Measurements from ENCODE around the gene SLC8B1. TPM values are rescaled to one million over a fixed set of nuclear protein-coding genes. Genes with fewer than 3 reads are reported as not detected.

The SLC8B1 gene
- polyA plus RNA-seq, 1 donor (not counting 4 experiments of a cell fraction or from before 2014, with no cell fraction given), result 8.0 TPM

- Histone ChIP-seq H3K27ac (ENCODE audit: control insufficient read depth, insufficient read depth, low read length) (no peak overlapping the region), H3K9ac (ENCODE audit: control insufficient read depth, extremely low read depth, insufficient read depth, low read length) (no peak overlapping the region), H3K79me2 (ENCODE audit: control insufficient read depth, insufficient read depth, low read length) (no peaks in the 10 kb centered on the region), H3K4me3 (ENCODE audit: control insufficient read depth in 2 of 3, extremely low read depth in 1 of 3, insufficient read depth in 2 of 3, low read depth in 1 of 3, low read length in 3 of 3) (no peak overlapping the region), H3K9me1 (ENCODE audit: control insufficient read depth, extremely low read depth, insufficient read depth, low read length) (no peaks in the 10 kb centered on the region), H2AFZ (ENCODE audit: control insufficient read depth, low read length) (no peak overlapping the region), H3K27me3 (ENCODE audit: control insufficient read depth, extremely low read depth, insufficient read depth, low read length) (no peaks in the 10 kb centered on the region), H4K20me1 (ENCODE audit: control insufficient read depth, extremely low read depth, insufficient read depth, low read length) (no peaks in the 10 kb centered on the region), H3K4me2 (ENCODE audit: control insufficient read depth, extremely low read depth, insufficient read depth, low read depth, low read length) (no peak overlapping the region), H3K4me1 (ENCODE audit: control insufficient read depth, extremely low read depth, insufficient read depth, low read length) (peaks cover 23% of the 10 kb centered on the region), H3K36me3 (ENCODE audit: control insufficient read depth in 2 of 2, extremely low read depth in 1 of 2, insufficient read depth in 2 of 2, low read length in 2 of 2) (peaks cover 0 to 1% of the 10 kb centered on the region in 2 experiments), H3K9me3 (ENCODE audit: control insufficient read depth, low read depth, low read length) (no peaks in the 10 kb centered on the region)
- no peak for DNase-seq (ENCODE audit: low read depth, low spot score)
- dilution Hi-C loops (cut with MboI; ENCODE audit: extremely low pct_ligation_motif_present, low sequenced_read_pairs), result no loop called here
- no peak for FAIRE-seq
- no peak for TF ChIP-seq EZH2 (IDR thresholded peaks at IDR 0.05; ENCODE audit: low read length)
- TF ChIP-seq, protein P1, sequence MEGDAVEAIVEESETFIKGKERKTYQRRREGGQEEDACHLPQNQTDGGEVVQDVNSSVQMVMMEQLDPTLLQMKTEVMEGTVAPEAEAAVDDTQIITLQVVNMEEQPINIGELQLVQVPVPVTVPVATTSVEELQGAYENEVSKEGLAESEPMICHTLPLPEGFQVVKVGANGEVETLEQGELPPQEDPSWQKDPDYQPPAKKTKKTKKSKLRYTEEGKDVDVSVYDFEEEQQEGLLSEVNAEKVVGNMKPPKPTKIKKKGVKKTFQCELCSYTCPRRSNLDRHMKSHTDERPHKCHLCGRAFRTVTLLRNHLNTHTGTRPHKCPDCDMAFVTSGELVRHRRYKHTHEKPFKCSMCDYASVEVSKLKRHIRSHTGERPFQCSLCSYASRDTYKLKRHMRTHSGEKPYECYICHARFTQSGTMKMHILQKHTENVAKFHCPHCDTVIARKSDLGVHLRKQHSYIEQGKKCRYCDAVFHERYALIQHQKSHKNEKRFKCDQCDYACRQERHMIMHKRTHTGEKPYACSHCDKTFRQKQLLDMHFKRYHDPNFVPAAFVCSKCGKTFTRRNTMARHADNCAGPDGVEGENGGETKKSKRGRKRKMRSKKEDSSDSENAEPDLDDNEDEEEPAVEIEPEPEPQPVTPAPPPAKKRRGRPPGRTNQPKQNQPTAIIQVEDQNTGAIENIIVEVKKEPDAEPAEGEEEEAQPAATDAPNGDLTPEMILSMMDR (optimal IDR thresholded peaks at IDR 0.05 in 1 of 3, IDR thresholded peaks at IDR 0.05 in 1 of 3, conservative IDR thresholded peaks at IDR 0.05 in 1 of 3; ENCODE audit: extremely low read depth in 1 of 3, insufficient read depth in 2 of 3, low read length in 3 of 3), result no peak
Observed at GRCh38 chr12:113249546-113249945, 85.4 kb downstream of the SLC8B1 start.

- dilution Hi-C loops (cut with MboI; ENCODE audit: extremely low pct_ligation_motif_present, low sequenced_read_pairs), result no loop called here
- H3K4me1 ChIP-seq (ENCODE audit: control insufficient read depth, extremely low read depth, insufficient read depth, low read length), result peaks cover 29% of the 10 kb centered on the region
- no peak overlapping the region for H3K9ac ChIP-seq (ENCODE audit: control insufficient read depth, extremely low read depth, insufficient read depth, low read length)
- H4K20me1 ChIP-seq (ENCODE audit: control insufficient read depth, extremely low read depth, insufficient read depth, low read length), result no peaks in the 10 kb centered on the region
- no peaks in the 10 kb centered on the region for H3K79me2 ChIP-seq (ENCODE audit: control insufficient read depth, insufficient read depth, low read length)
- no peak overlapping the region for H2AFZ ChIP-seq (ENCODE audit: control insufficient read depth, low read length)
- H3K36me3 ChIP-seq (ENCODE audit: control insufficient read depth in 2 of 2, extremely low read depth in 1 of 2, insufficient read depth in 2 of 2, low read length in 2 of 2), result peaks cover 0 to 1% of the 10 kb centered on the region in 2 experiments
- FAIRE-seq, result no peak
- no peak for DNase-seq (ENCODE audit: low read depth, low spot score)
- H3K27ac ChIP-seq (ENCODE audit: control insufficient read depth, insufficient read depth, low read length), result no peak overlapping the region
- H3K27me3 ChIP-seq (ENCODE audit: control insufficient read depth, extremely low read depth, insufficient read depth, low read length), result no peaks in the 10 kb centered on the region
- TF ChIP-seq, protein P1 (optimal IDR thresholded peaks at IDR 0.05 in 1 of 3, IDR thresholded peaks at IDR 0.05 in 1 of 3, conservative IDR thresholded peaks at IDR 0.05 in 1 of 3; ENCODE audit: extremely low read depth in 1 of 3, insufficient read depth in 2 of 3, low read length in 3 of 3), result no peak
- no peak for TF ChIP-seq EZH2 (IDR thresholded peaks at IDR 0.05; ENCODE audit: low read length)
- H3K4me3 ChIP-seq (ENCODE audit: control insufficient read depth in 2 of 3, extremely low read depth in 1 of 3, insufficient read depth in 2 of 3, low read depth in 1 of 3, low read length in 3 of 3), result no peak overlapping the region
- H3K9me1 ChIP-seq (ENCODE audit: control insufficient read depth, extremely low read depth, insufficient read depth, low read length), result no peaks in the 10 kb centered on the region
- H3K9me3 ChIP-seq (ENCODE audit: control insufficient read depth, low read depth, low read length), result no peaks in the 10 kb centered on the region
- no peak overlapping the region for H3K4me2 ChIP-seq (ENCODE audit: control insufficient read depth, extremely low read depth, insufficient read depth, low read depth, low read length)
Observed at GRCh38 chr12:113248842-113249435, 86.0 kb downstream of the SLC8B1 start.

Small RNA genes lying within 50 kb of the gene (small RNA-seq; reads per million reads assigned to genes)
- gene MIR6762 (ENCODE audit: insufficient read length in 3 of 3, low read depth in 3 of 3, low replicate concordance in 1 of 3), result 0 reads per million in 3 experiments

Other genes with a start within 250 kb of the SLC8B1 start
- gene RASAL1, start 199.3 kb downstream of the SLC8B1 start, polyA plus RNA-seq, result 0.05 to 0.17 TPM (median 0.06 TPM) in 3 replicates
- not detected in 3 replicates for gene CFAP73, start 185.4 kb downstream of the SLC8B1 start, polyA plus RNA-seq
- gene DDX54, start 149.6 kb downstream of the SLC8B1 start, polyA plus RNA-seq, result 42.1 to 47.3 TPM (median 44.6 TPM) in 3 replicates
- 11.8 to 14.5 TPM (median 14.5 TPM) in 3 replicates for gene RITA1, start 149.4 kb downstream of the SLC8B1 start, polyA plus RNA-seq
- 6.8 to 13.9 TPM (median 8.0 TPM) in 3 replicates for gene TPCN1, start 113.6 kb downstream of the SLC8B1 start, polyA plus RNA-seq
- 6.4 to 12.9 TPM (median 10.8 TPM) in 3 replicates for gene PLBD2, start 23.5 kb upstream of the SLC8B1 start, polyA plus RNA-seq
- not detected in 3 replicates for gene SDS, start 68.8 kb upstream of the SLC8B1 start, polyA plus RNA-seq
- gene SDSL, start 87.3 kb upstream of the SLC8B1 start, polyA plus RNA-seq, result 1.4 to 4.7 TPM (median 1.9 TPM) in 3 replicates
- 0.04 to 0.10 TPM (median 0.06 TPM) in 3 replicates for gene LHX5, start 136.8 kb upstream of the SLC8B1 start, polyA plus RNA-seq

Measured in keratinocyte (primary cell).